ENCODE results near the gene MAGEF1. TPM values are rescaled to one million over a fixed set of nuclear protein-coding genes. Genes with fewer than 3 reads are reported as not detected.
A peak's percentile ranks its signal among the peaks of the same experiment; 100 is the strongest.

Gene MAGEF1
- total and polyA plus RNA-seq, 2 experiments from 2014 or later: 66.5 to 88.7 TPM

GRCh38 chr3:184718431-184718830 lies 6.6 kb upstream of the MAGEF1 start:
- no peaks in the 10 kb centered on the region for H3K36me3 ChIP-seq (ENCODE audit: insufficient read depth)
- 0 out of 2 replicates have a peak, but pooled peaks cover 4% of the 10 kb centered on the region for H3F3A ChIP-seq (replicated peaks; ENCODE audit: low read depth)
- Mint-ChIP-seq H3K4me1 (peaks cover 29% of the 10 kb centered on the region), H3K27ac (no peak overlapping the region), H3K27me3 (ENCODE audit: insufficient read depth, low read depth, poor library complexity) (no peaks in the 10 kb centered on the region), H3K36me3 (ENCODE audit: low read depth) (no peaks in the 10 kb centered on the region), H3K4me3 (no peak overlapping the region), H3K9me3 (no peaks in the 10 kb centered on the region)
- H3K4me1 ChIP-seq (ENCODE audit: insufficient read depth): peaks cover 24% of the 10 kb centered on the region
- H3K4me3 ChIP-seq: no peak overlapping the region
- TF ChIP-seq CTCF (conservative IDR thresholded peaks at IDR 0.05; ENCODE audit: low read depth in 2 of 2): no peak
- no peak for TF ChIP-seq CREB1 (CRISPR knock-in tag; IDR thresholded peaks at IDR 0.05; ENCODE audit: low read depth)
- TF ChIP-seq ZNF462 (CRISPR knock-in tag; IDR thresholded peaks at IDR 0.05): no peak
- TF ChIP-seq EZH2phosphoT487 (IDR thresholded peaks at IDR 0.05; ENCODE audit: unreplicated experiment): no peak
- no peak for TF ChIP-seq JUNB (IDR thresholded peaks at IDR 0.05; ENCODE audit: unreplicated experiment)
- TF ChIP-seq ETS1 (IDR thresholded peaks at IDR 0.05): no peak
- TF ChIP-seq NANOG (IDR thresholded peaks at IDR 0.05; ENCODE audit: borderline replicate concordance): no peak
- TF ChIP-seq REST (IDR thresholded peaks at IDR 0.05; ENCODE audit: unreplicated experiment): no peak
- TF ChIP-seq ZNF114 (CRISPR knock-in tag; IDR thresholded peaks at IDR 0.05): no peak
- TF ChIP-seq EZH2 (IDR thresholded peaks at IDR 0.05; ENCODE audit: low read depth, unreplicated experiment): no peak
- TF ChIP-seq STAT1 (IDR thresholded peaks at IDR 0.05; ENCODE audit: unreplicated experiment): no peak
- TF ChIP-seq ZNF331 (CRISPR knock-in tag; IDR thresholded peaks at IDR 0.05; ENCODE audit: low read depth): no peak
- TF ChIP-seq POLR2AphosphoS5 (IDR thresholded peaks at IDR 0.05; ENCODE audit: low read depth): no peak
- H3K27ac ChIP-seq (ENCODE audit: low read depth): no peak overlapping the region
- H3K79me2 ChIP-seq (replicated peaks; ENCODE audit: insufficient read depth): no peaks in the 10 kb centered on the region
- ATAC-seq (peak; percentile 15; the same call in 2 of the 3 replicates), DNase-seq (ENCODE audit: low spot score) (peak; percentile 17)
- no peak overlapping the region for H2AFZ ChIP-seq
- H3K27me3 ChIP-seq (ENCODE audit: insufficient read depth): no peaks in the 10 kb centered on the region
- H4K20me1 ChIP-seq (replicated peaks; ENCODE audit: insufficient read depth): no peaks in the 10 kb centered on the region
- H3K4me2 ChIP-seq: no peak overlapping the region
- H3K9me2 ChIP-seq (ENCODE audit: insufficient read depth): no peaks in the 10 kb centered on the region
